Astrocyte (in vitro differentiated cells and primary cell): ENCODE measurements around the gene SPTB. TPM values are rescaled to one million over a fixed set of nuclear protein-coding genes. Genes with fewer than 3 reads are reported as not detected.

Source experiments
- DNase-seq: peaks from one replicate; pipeline ENCODE4 v3.0.0-alpha.2; 2010; ENCODE audit warnings: low read depth
- FAIRE-seq: peaks from 2 replicates; lab custom pipeline; 2011; peaks lifted over from hg19 to GRCh38; lab: Jason Lieb, UNC
- H2AFZ ChIP-seq: 2 replicates; pipeline ENCODE4 v1.6.0; 2012; ENCODE audit warnings: low read depth, low read length, inconsistent platforms
- H3K27ac ChIP-seq: 2 replicates; pipeline ENCODE4 v1.5.1; 2011; ENCODE audit warnings: low read depth, low read length, inconsistent platforms
- H3K27me3 ChIP-seq: 2 replicates; pipeline ENCODE4 v1.6.0; 2011; ENCODE audit warnings: low read length, inconsistent platforms; ENCODE audit not compliant: insufficient read depth
- H3K36me3 ChIP-seq: 2 replicates; pipeline ENCODE4 v1.5.1; 2011; ENCODE audit warnings: low read length, inconsistent platforms; ENCODE audit not compliant: insufficient read depth
- H3K4me1 ChIP-seq: 2 replicates; pipeline ENCODE4 v1.5.1; 2011; ENCODE audit warnings: low read length, inconsistent platforms; ENCODE audit not compliant: insufficient read depth
- H3K4me2 ChIP-seq: 2 replicates; pipeline ENCODE4 v1.6.0; 2012; ENCODE audit warnings: low read length, inconsistent platforms
- H3K4me3 ChIP-seq: 2 replicates; pipeline ENCODE4 v1.5.1; 2011; ENCODE audit warnings: low read depth, mild to moderate bottlenecking, low read length, inconsistent platforms; ENCODE audit not compliant: insufficient read depth
- H3K79me2 ChIP-seq: 2 replicates; pipeline ENCODE4 v1.6.0; 2012; ENCODE audit warnings: mild to moderate bottlenecking, low read length, inconsistent platforms; ENCODE audit not compliant: insufficient read depth
- H3K9ac ChIP-seq: 2 replicates; pipeline ENCODE4 v1.6.0; 2012; ENCODE audit warnings: mild to moderate bottlenecking, low read length, inconsistent platforms
- H3K9me3 ChIP-seq: 2 replicates; pipeline ENCODE4 v1.5.1; 2012; ENCODE audit warnings: low read depth, mild to moderate bottlenecking, low read length, inconsistent platforms; ENCODE audit not compliant: insufficient read depth
- H4K20me1 ChIP-seq: 2 replicates; pipeline ENCODE4 v1.6.0; 2012; ENCODE audit warnings: low read length, inconsistent platforms; ENCODE audit not compliant: insufficient read depth
- H3K27ac Mint-ChIP-seq: one replicate; pipeline ENCODE4 v1.8.0; 2021; ENCODE audit warnings: mild to moderate bottlenecking, mixed read lengths; ENCODE audit not compliant: unreplicated experiment
- H3K27me3 Mint-ChIP-seq: one replicate; pipeline ENCODE4 v1.8.0; 2021; ENCODE audit warnings: low read depth, mixed read lengths; ENCODE audit not compliant: unreplicated experiment
- H3K36me3 Mint-ChIP-seq: one replicate; pipeline ENCODE4 v1.8.0; 2021; ENCODE audit warnings: low read depth, mixed read lengths; ENCODE audit not compliant: unreplicated experiment
- H3K4me1 Mint-ChIP-seq: one replicate; pipeline ENCODE4 v1.8.0; 2021; ENCODE audit warnings: low read depth, mixed read lengths; ENCODE audit not compliant: unreplicated experiment
- H3K4me3 Mint-ChIP-seq: one replicate; pipeline ENCODE4 v1.8.0; 2021; ENCODE audit warnings: mild to moderate bottlenecking, moderate library complexity, mixed read lengths; ENCODE audit not compliant: unreplicated experiment
- H3K9me3 Mint-ChIP-seq: one replicate; pipeline ENCODE4 v1.8.0; 2021; ENCODE audit warnings: mild to moderate bottlenecking, mixed read lengths; ENCODE audit not compliant: unreplicated experiment
- CTCF ChIP-seq: IDR thresholded peaks from 2 replicates; pipeline ENCODE4 v1.5.1; 2011; ENCODE audit warnings: low read depth, mild to moderate bottlenecking, inconsistent platforms, low read length, moderate library complexity; ENCODE audit not compliant: insufficient read depth
- EZH2 ChIP-seq: IDR thresholded peaks from 2 replicates; pipeline ENCODE4 v1.6.1; 2012; ENCODE audit warnings: mild to moderate bottlenecking, low read length, inconsistent platforms; ENCODE audit not compliant: insufficient read depth
- total RNA-seq: library from RNA; stranded (reverse); gene quantifications from 2 replicates; pipeline ENCODE4 v1.2.1, GENCODE V29; 2021

SPTB gene
- total RNA-seq, 1 donor from 2014 or later, result 0.32 TPM

- Histone ChIP-seq H3K36me3 (no peaks in the 10 kb centered on the region), H3K4me3 (no peak overlapping the region), H2AFZ (no peak overlapping the region), H3K79me2 (no peaks in the 10 kb centered on the region), H3K4me1 (no peaks in the 10 kb centered on the region), H3K27me3 (peaks cover 18% of the 10 kb centered on the region), H3K4me2 (no peak overlapping the region), H3K27ac (no peak overlapping the region), H3K9ac (no peak overlapping the region), H4K20me1 (no peaks in the 10 kb centered on the region), H3K9me3 (peaks cover 4% of the 10 kb centered on the region)
- FAIRE-seq (no peak), DNase-seq (no peak)
- H3K27ac Mint-ChIP-seq, result no peak overlapping the region
- peaks cover 14% of the 10 kb centered on the region for H3K27me3 Mint-ChIP-seq
- peaks cover 15% of the 10 kb centered on the region for H3K4me1 Mint-ChIP-seq
- TF ChIP-seq EZH2, result no peak
- TF ChIP-seq CTCF, result no peak
- no peak overlapping the region for H3K4me3 Mint-ChIP-seq
- peaks cover 10% of the 10 kb centered on the region for H3K9me3 Mint-ChIP-seq
- H3K36me3 Mint-ChIP-seq, result peaks cover 4% of the 10 kb centered on the region
Observed at GRCh38 chr14:64868841-64869240, 10.9 kb downstream of the SPTB start.

GRCh38 chr14:64868379-64868778 lies 11.3 kb downstream of the SPTB start:
- Histone ChIP-seq H3K36me3 (no peaks in the 10 kb centered on the region), H3K4me1 (no peaks in the 10 kb centered on the region), H3K27me3 (peaks cover 21% of the 10 kb centered on the region), H2AFZ (no peak overlapping the region), H3K9ac (no peak overlapping the region), H3K79me2 (no peaks in the 10 kb centered on the region), H3K9me3 (peaks cover 4% of the 10 kb centered on the region), H4K20me1 (no peaks in the 10 kb centered on the region), H3K4me2 (no peak overlapping the region), H3K4me3 (no peak overlapping the region), H3K27ac (no peak overlapping the region)
- DNase-seq (no peak), FAIRE-seq (no peak)
- H3K9me3 Mint-ChIP-seq, result peaks cover 10% of the 10 kb centered on the region
- peaks cover 15% of the 10 kb centered on the region for H3K4me1 Mint-ChIP-seq
- H3K27me3 Mint-ChIP-seq, result peaks cover 16% of the 10 kb centered on the region
- no peak overlapping the region for H3K4me3 Mint-ChIP-seq
- peaks cover 4% of the 10 kb centered on the region for H3K36me3 Mint-ChIP-seq
- no peak for TF ChIP-seq CTCF
- TF ChIP-seq EZH2, result no peak
- no peak overlapping the region for H3K27ac Mint-ChIP-seq

GRCh38 chr14:64867182-64867581 lies 12.5 kb downstream of the SPTB start:
- Histone ChIP-seq H2AFZ (no peak overlapping the region), H4K20me1 (no peaks in the 10 kb centered on the region), H3K9me3 (peaks cover under 1% of the 10 kb centered on the region), H3K4me1 (no peaks in the 10 kb centered on the region), H3K4me2 (no peak overlapping the region), H3K9ac (no peak overlapping the region), H3K27ac (no peak overlapping the region), H3K36me3 (no peaks in the 10 kb centered on the region), H3K27me3 (peaks cover 21% of the 10 kb centered on the region), H3K4me3 (no peak overlapping the region), H3K79me2 (no peaks in the 10 kb centered on the region)
- no peak overlapping the region for H3K27ac Mint-ChIP-seq
- DNase-seq (no peak), FAIRE-seq (no peak)
- peaks cover 2% of the 10 kb centered on the region for H3K9me3 Mint-ChIP-seq
- H3K27me3 Mint-ChIP-seq, result peaks cover 18% of the 10 kb centered on the region
- TF ChIP-seq CTCF, result no peak
- no peak for TF ChIP-seq EZH2
- H3K4me3 Mint-ChIP-seq, result no peak overlapping the region
- peaks cover 2% of the 10 kb centered on the region for H3K36me3 Mint-ChIP-seq
- H3K4me1 Mint-ChIP-seq, result peaks cover 15% of the 10 kb centered on the region
